ENCODE results near the gene SH2B3.

- TF ChIP-seq POLR2A (IDR thresholded peaks at IDR 0.05) (no peak), CTCF (IDR thresholded peaks at IDR 0.05) (no peak)
Observed at GRCh38 chr12:111425655-111426054, 19.9 kb downstream of the SH2B3 start.

Measured in esophagus squamous epithelium (tissue), 4 donors.